Karpas-422 (cell line): ENCODE measurements around the gene NRP2. TPM values are rescaled to one million over a fixed set of nuclear protein-coding genes. Genes with fewer than 3 reads are reported as not detected.

ENCODE experiments used
- DNase-seq: peaks from one replicate; pipeline ENCODE4 v3.0.0-alpha.2; 2015
- H2AFZ ChIP-seq: fragments of 200-600 bp; sonication (generic); 2 replicates; pipeline ENCODE4 v1.6.1; 2014; ENCODE audit warnings: antibody characterized with exemption, low read length, mixed read lengths
- H3K27ac ChIP-seq: fragments of 200-600 bp; sonication (generic); 2 replicates; pipeline ENCODE4 v1.5.1; 2014; ENCODE audit warnings: mild to moderate bottlenecking, low read length, moderate library complexity
- H3K27me3 ChIP-seq: fragments of 200-600 bp; sonication (generic); 2 replicates; pipeline ENCODE4 v1.6.1; 2014; ENCODE audit warnings: low read length, mixed read lengths
- H3K36me3 ChIP-seq: fragments of 200-600 bp; sonication (generic); 2 replicates; pipeline ENCODE4 v1.6.1; 2014; ENCODE audit warnings: low read length, mixed read lengths; ENCODE audit not compliant: insufficient read depth
- H3K4me1 ChIP-seq: fragments of 200-600 bp; sonication (generic); 2 replicates; pipeline ENCODE4 v1.6.1; 2014; ENCODE audit warnings: mild to moderate bottlenecking, low read length, mixed read lengths
- H3K4me2 ChIP-seq: fragments of 200-600 bp; sonication (generic); 2 replicates; pipeline ENCODE4 v1.6.1; 2014; ENCODE audit warnings: low read length, low read depth, mild to moderate bottlenecking; ENCODE audit not compliant: poor library complexity, severe bottlenecking
- H3K4me3 ChIP-seq: fragments of 200-600 bp; sonication (generic); 2 replicates; pipeline ENCODE4 v1.5.1; 2014; ENCODE audit warnings: mild to moderate bottlenecking, antibody characterized with exemption, low read length, mixed read lengths
- H3K79me2 ChIP-seq: fragments of 200-600 bp; sonication (generic); 2 replicates; pipeline ENCODE4 v1.6.1; 2014; ENCODE audit warnings: mild to moderate bottlenecking, low read length, mixed read lengths
- H3K9ac ChIP-seq: fragments of 200-600 bp; sonication (generic); 2 replicates; pipeline ENCODE4 v1.6.0; 2014; ENCODE audit warnings: low read length
- H3K9me2 ChIP-seq: fragments of 200-600 bp; sonication (generic), shearing (Covaris generic); replicated peaks from 2 replicates; pipeline ENCODE4 v1.6.0; 2014; ENCODE audit warnings: mild to moderate bottlenecking, low read length, moderate library complexity; ENCODE audit not compliant: insufficient read depth
- H3K9me3 ChIP-seq: fragments of 300-700, 200-600 bp; sonication (generic); 2 replicates; pipeline ENCODE4 v1.6.1; 2014; ENCODE audit warnings: low read length, mixed read lengths
- H4K20me1 ChIP-seq: fragments of 200-600 bp; sonication (generic); 2 replicates; pipeline ENCODE4 v1.6.1; 2014; ENCODE audit warnings: mild to moderate bottlenecking, antibody characterized with exemption, low read length, low read depth; ENCODE audit not compliant: insufficient read depth
- total RNA-seq: library from RNA; depleted of rRNA; stranded (reverse); fragments of >200 nt; shearing (Covaris generic); gene quantifications from 2 replicates; pipeline ENCODE4 v1.2.3, GENCODE V29; 2014; ENCODE audit warnings: low replicate concordance

NRP2 gene
- total RNA-seq, 1 experiment from 2014 or later = 4.4 TPM

DNA sequence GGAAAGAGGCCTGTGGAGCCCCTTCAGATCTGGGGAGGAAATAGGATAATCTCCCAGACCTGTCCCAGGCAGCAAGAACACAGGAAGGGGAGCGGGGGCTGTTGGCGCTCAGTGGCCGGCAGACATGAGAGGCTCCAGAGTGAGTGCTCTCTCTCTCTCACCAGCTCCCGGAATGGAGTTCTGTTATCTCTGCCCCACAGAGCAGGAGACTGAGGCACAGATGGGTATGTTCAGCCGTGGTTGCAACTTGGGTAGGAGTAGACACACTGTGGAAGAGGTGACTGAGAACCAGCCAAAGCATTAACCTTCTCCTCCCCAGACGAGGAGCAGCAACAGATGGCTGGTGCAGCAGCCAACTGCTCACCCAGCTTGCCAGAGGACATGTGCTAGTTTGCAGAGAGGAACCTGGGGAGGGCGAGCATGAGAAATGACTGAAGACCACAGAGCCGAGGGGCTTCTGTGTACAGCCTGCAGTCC is 82.0 kb downstream of the NRP2 start:
- Histone ChIP-seq H3K27me3 (no peaks in the 10 kb centered on the region), H3K4me2 (peak overlapping the region; percentile 59), H3K4me3 (peak overlapping the region; percentile 44; the same call in 1 of the 2 replicates), H2AFZ (no peak overlapping the region), H3K9me3 (no peaks in the 10 kb centered on the region), H3K4me1 (peaks cover 9% of the 10 kb centered on the region), H3K27ac (no peak overlapping the region), H3K9me2 (no peaks in the 10 kb centered on the region), H3K36me3 (no peaks in the 10 kb centered on the region), H4K20me1 (no peaks in the 10 kb centered on the region), H3K9ac (no peak overlapping the region), H3K79me2 (no peaks in the 10 kb centered on the region)
- DNase-seq = no peak

- Histone ChIP-seq H3K4me1 (peaks cover 9% of the 10 kb centered on the region), H3K79me2 (no peaks in the 10 kb centered on the region), H4K20me1 (no peaks in the 10 kb centered on the region), H3K4me2 (no peak overlapping the region), H3K27ac (no peak overlapping the region), H3K9me3 (no peaks in the 10 kb centered on the region), H2AFZ (no peak overlapping the region), H3K9me2 (no peaks in the 10 kb centered on the region), H3K27me3 (no peaks in the 10 kb centered on the region), H3K4me3 (no peak overlapping the region), H3K36me3 (no peaks in the 10 kb centered on the region), H3K9ac (no peak overlapping the region)
- DNase-seq = no peak
Observed at GRCh38 chr2:205765151-205765550, 82.8 kb downstream of the NRP2 start.

GRCh38 chr2:205766779-205767359 is 84.6 kb downstream of the NRP2 start:
- peak; percentile 88 for DNase-seq

GRCh38 chr2:205767617-205768016 is 85.3 kb downstream of the NRP2 start:
- no peak overlapping the region for H3K4me3 ChIP-seq
- no peak overlapping the region for H3K4me2 ChIP-seq
- H3K27ac ChIP-seq = no peak overlapping the region
- no peak for DNase-seq
- H3K9me3 ChIP-seq = no peaks in the 10 kb centered on the region
- no peaks in the 10 kb centered on the region for H3K27me3 ChIP-seq
- H3K9ac ChIP-seq = no peak overlapping the region
- peaks cover 12% of the 10 kb centered on the region for H3K4me1 ChIP-seq
- H3K79me2 ChIP-seq = no peaks in the 10 kb centered on the region
- H2AFZ ChIP-seq = no peak overlapping the region
- no peaks in the 10 kb centered on the region for H3K36me3 ChIP-seq
- H4K20me1 ChIP-seq = no peaks in the 10 kb centered on the region
- H3K9me2 ChIP-seq = no peaks in the 10 kb centered on the region

More at GRCh38 chr2:205766779-205767359, 84.6 kb downstream of the NRP2 start:
- Histone ChIP-seq H3K27ac (no peak overlapping the region), H2AFZ (no peak overlapping the region), H3K9me2 (no peaks in the 10 kb centered on the region), H3K9ac (no peak overlapping the region), H3K79me2 (no peaks in the 10 kb centered on the region), H3K4me1 (peaks cover 12% of the 10 kb centered on the region), H3K36me3 (no peaks in the 10 kb centered on the region), H3K4me2 (no peak overlapping the region), H3K27me3 (no peaks in the 10 kb centered on the region), H3K4me3 (no peak overlapping the region), H3K9me3 (no peaks in the 10 kb centered on the region), H4K20me1 (no peaks in the 10 kb centered on the region)

GRCh38 chr2:205768341-205768740 is 86.0 kb downstream of the NRP2 start:
- H3K9me2 ChIP-seq = no peaks in the 10 kb centered on the region
- no peaks in the 10 kb centered on the region for H3K9me3 ChIP-seq
- H3K4me2 ChIP-seq = no peak overlapping the region
- DNase-seq = no peak
- H3K4me1 ChIP-seq = peaks cover 12% of the 10 kb centered on the region
- H3K27me3 ChIP-seq = no peaks in the 10 kb centered on the region
- no peak overlapping the region for H3K9ac ChIP-seq
- no peaks in the 10 kb centered on the region for H3K36me3 ChIP-seq
- H2AFZ ChIP-seq = no peak overlapping the region
- no peaks in the 10 kb centered on the region for H3K79me2 ChIP-seq
- no peak overlapping the region for H3K27ac ChIP-seq
- no peaks in the 10 kb centered on the region for H4K20me1 ChIP-seq
- H3K4me3 ChIP-seq = no peak overlapping the region

DNA sequence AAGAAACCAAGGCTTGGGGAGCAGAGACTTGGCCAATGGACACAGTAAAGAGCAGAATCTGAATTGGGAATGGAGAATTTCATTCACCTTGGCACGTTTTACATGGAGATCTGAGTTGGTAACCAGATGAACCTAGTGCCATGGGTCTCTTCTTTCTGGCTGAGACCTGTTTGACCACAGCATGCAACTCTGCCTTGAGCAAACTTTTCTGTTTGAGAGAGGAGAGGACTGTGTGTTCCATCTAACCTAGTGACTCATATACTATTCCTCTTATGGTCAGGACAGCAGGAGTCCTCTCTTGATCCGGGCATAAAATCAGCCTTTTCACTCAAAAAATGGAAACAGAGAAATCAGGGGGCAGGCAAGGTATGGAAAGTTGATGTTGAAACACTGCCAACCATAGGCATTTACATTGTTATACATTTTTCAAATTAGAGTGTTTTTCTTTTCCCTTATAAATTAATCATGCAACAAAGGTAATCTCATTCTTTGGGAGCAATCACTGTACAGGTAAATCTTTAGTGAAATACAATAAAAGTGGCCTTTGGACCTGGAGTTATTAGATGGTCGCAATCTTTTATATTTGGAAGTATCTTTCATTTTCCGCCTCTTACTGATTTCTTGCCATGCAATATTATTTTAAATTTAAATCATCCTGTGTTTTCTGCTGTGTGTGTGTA is 86.7 kb downstream of the NRP2 start:
- Histone ChIP-seq H4K20me1 (no peaks in the 10 kb centered on the region), H3K4me3 (no peak overlapping the region), H3K9ac (no peak overlapping the region), H3K27ac (no peak overlapping the region), H3K4me1 (peaks cover 8% of the 10 kb centered on the region), H3K4me2 (no peak overlapping the region), H3K9me3 (no peaks in the 10 kb centered on the region), H2AFZ (no peak overlapping the region), H3K27me3 (no peaks in the 10 kb centered on the region), H3K9me2 (no peaks in the 10 kb centered on the region), H3K36me3 (no peaks in the 10 kb centered on the region), H3K79me2 (no peaks in the 10 kb centered on the region)
- DNase-seq = no peak

- no peak overlapping the region for H3K4me2 ChIP-seq
- DNase-seq = no peak
- H3K27me3 ChIP-seq = no peaks in the 10 kb centered on the region
- no peak overlapping the region for H3K27ac ChIP-seq
- H2AFZ ChIP-seq = no peak overlapping the region
- no peaks in the 10 kb centered on the region for H3K79me2 ChIP-seq
- no peaks in the 10 kb centered on the region for H3K36me3 ChIP-seq
- no peaks in the 10 kb centered on the region for H3K9me2 ChIP-seq
- no peaks in the 10 kb centered on the region for H3K9me3 ChIP-seq
- no peak overlapping the region for H3K9ac ChIP-seq
- peaks cover 7% of the 10 kb centered on the region; the same call in 1 of the 2 replicates for H3K4me1 ChIP-seq
- no peak overlapping the region for H3K4me3 ChIP-seq
- no peaks in the 10 kb centered on the region for H4K20me1 ChIP-seq
Observed at GRCh38 chr2:205769495-205769850, 87.2 kb downstream of the NRP2 start.

DNA sequence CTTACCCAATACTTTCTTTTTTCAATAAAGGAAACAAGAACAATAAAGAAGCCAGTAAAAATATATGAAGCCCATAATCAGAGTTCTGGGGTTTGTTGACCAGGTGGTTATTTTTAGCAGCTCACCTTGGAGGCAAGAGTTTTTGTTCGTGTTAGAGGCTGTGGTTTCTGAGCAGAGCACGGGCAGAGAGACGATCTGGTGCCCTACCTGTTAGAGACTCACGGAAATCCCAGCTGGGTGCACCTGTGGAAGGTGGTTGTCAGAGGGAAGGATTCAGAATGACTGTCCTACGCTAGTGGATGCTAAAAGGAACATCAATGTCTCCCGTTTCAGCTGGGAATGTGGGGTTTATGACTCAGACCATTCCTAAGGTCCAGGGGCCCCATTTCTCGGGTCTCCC is 87.6 kb downstream of the NRP2 start:
- Histone ChIP-seq H3K4me3 (no peak overlapping the region), H2AFZ (no peak overlapping the region), H3K9me2 (no peaks in the 10 kb centered on the region), H3K36me3 (no peaks in the 10 kb centered on the region), H4K20me1 (no peaks in the 10 kb centered on the region), H3K4me1 (peaks cover 10% of the 10 kb centered on the region; the same call in 1 of the 2 replicates), H3K27ac (no peak overlapping the region), H3K79me2 (no peaks in the 10 kb centered on the region), H3K27me3 (no peaks in the 10 kb centered on the region), H3K9ac (no peak overlapping the region), H3K9me3 (no peaks in the 10 kb centered on the region), H3K4me2 (no peak overlapping the region)
- no peak for DNase-seq
